Measurements from ENCODE around the gene ZNF599.

GRCh38 chr19:34779652-34780051 lies 6.6 kb upstream of the ZNF599 start:
- TF ChIP-seq EZH2 (IDR thresholded peaks at IDR 0.05; ENCODE audit: borderline replicate concordance): no peak
- no peak for TF ChIP-seq CTCF (IDR thresholded peaks at IDR 0.05; ENCODE audit: poor library complexity)
- no peak for TF ChIP-seq EZH2phosphoT487 (IDR thresholded peaks at IDR 0.05; ENCODE audit: low read depth, severe bottlenecking, unreplicated experiment)
